Measurements from ENCODE around the gene OTUD7B. TPM values are rescaled to one million over a fixed set of nuclear protein-coding genes. Genes with fewer than 3 reads are reported as not detected.

Gene OTUD7B
- total and polyA plus RNA-seq, 10 of the 15 experiments (the other 5 are each of a cell fraction or from before 2014, with no cell fraction given) = 1.7 to 24.9 (median 6.6) TPM

GRCh38 chr1:149915429-149916192 is 94.9 kb downstream of the OTUD7B start:
- in situ Hi-C loops (cut with MboI) = no loop called here
- H3K9me3 ChIP-seq (replicated peaks; ENCODE audit: control insufficient read depth, insufficient read depth, low read length) = no peaks in the 10 kb centered on the region
- ChIA-PET RAD21 (ENCODE audit: unreplicated experiment) (no interaction called here), CTCF (interaction anchor here (1.0 kb wide), 1 partner anchor 14 kb away, joined by 3 read pairs; no protein-coding TSS in a partner anchor), POLR2A (interaction anchor here (0.6 to 1.2 kb wide), 2 partner anchors 13 to 23 kb away, joined by 3 to 4 read pairs; no protein-coding TSS in a partner anchor), SMC1A (ENCODE audit: uncharacterized antibody, unreplicated experiment) (no interaction called here)
- H3K36me3 ChIP-seq (ENCODE audit: control insufficient read depth in 2 of 2, insufficient read depth in 2 of 2, low read length in 1 of 2) = no peaks in the 10 kb centered on the region
- ATAC-seq = no peak
- no peaks in the 10 kb centered on the region for H3K79me2 ChIP-seq (ENCODE audit: control insufficient read depth, insufficient read depth, low read length)
- no peak overlapping the region for H3K4me3 ChIP-seq
- no peak overlapping the region for H3K4me2 ChIP-seq (ENCODE audit: control insufficient read depth, insufficient read depth)
- no TSS peak for BruUV-seq (replicated peaks)
- no peak overlapping the region for H3K27ac ChIP-seq (ENCODE audit: control insufficient read depth, insufficient read depth)
- no peak for DNase-seq (ENCODE audit: low read depth, low spot score)
- WGBS (ENCODE audit: insufficient coverage, insufficient replicate concordance, low lambda C conversion rate, missing lambda C conversion rate) = 85% methylated on average over 11 of the region's 11 CpGs
- H3K4me1 ChIP-seq (ENCODE audit: control insufficient read depth, insufficient read depth, low read length) = peaks cover 10% of the 10 kb centered on the region; the same call in 1 of the 2 replicates
- intact Hi-C loops (cut with micrococcal nuclease; ENCODE audit: unreplicated experiment) = no loop called here
- no peak overlapping the region for H2AFZ ChIP-seq (ENCODE audit: control insufficient read depth, low read depth, low read length)
- no peak overlapping the region for H3K9ac ChIP-seq (ENCODE audit: control insufficient read depth, insufficient read depth, low read length)
- no peak for FAIRE-seq
- 0 out of 2 replicates have a peak, but pooled peaks have one; percentile 20 for TF ChIP-seq NR2F1 (conservative IDR thresholded peaks at IDR 0.05)
- no peak for TF ChIP-seq CTCF (IDR thresholded peaks at IDR 0.05 in 2 of 3, conservative IDR thresholded peaks at IDR 0.05 in 1 of 3; ENCODE audit: control insufficient read depth in 2 of 3, extremely low read depth in 1 of 3, insufficient read depth in 1 of 3, low read depth in 3 of 3, low read length in 3 of 3)
- H3K27me3 ChIP-seq (replicated peaks in 1 of 2; ENCODE audit: control insufficient read depth in 2 of 2, insufficient read depth in 2 of 2, low read length in 1 of 2) = peaks cover 0 to 3% of the 10 kb centered on the region in 2 experiments; a peak in 2 of 4 replicates
- H4K20me1 ChIP-seq (ENCODE audit: control insufficient read depth, insufficient read depth) = no peaks in the 10 kb centered on the region

GRCh38 chr1:149914545-149914944 is 96.0 kb downstream of the OTUD7B start:
- Histone ChIP-seq H3K79me2 (ENCODE audit: control insufficient read depth, insufficient read depth, low read length) (no peaks in the 10 kb centered on the region), H2AFZ (ENCODE audit: control insufficient read depth, low read depth, low read length) (no peak overlapping the region), H3K9me3 (replicated peaks; ENCODE audit: control insufficient read depth, insufficient read depth, low read length) (no peaks in the 10 kb centered on the region), H3K36me3 (ENCODE audit: control insufficient read depth in 2 of 2, insufficient read depth in 2 of 2, low read length in 1 of 2) (no peaks in the 10 kb centered on the region), H4K20me1 (ENCODE audit: control insufficient read depth, insufficient read depth) (no peaks in the 10 kb centered on the region), H3K4me2 (ENCODE audit: control insufficient read depth, insufficient read depth) (no peak overlapping the region), H3K4me1 (ENCODE audit: control insufficient read depth, insufficient read depth, low read length) (peaks cover 10% of the 10 kb centered on the region; the same call in 1 of the 2 replicates), H3K9ac (ENCODE audit: control insufficient read depth, insufficient read depth, low read length) (no peak overlapping the region), H3K27ac (ENCODE audit: control insufficient read depth, insufficient read depth) (no peak overlapping the region), H3K4me3 (no peak overlapping the region), H3K27me3 (replicated peaks in 1 of 2; ENCODE audit: control insufficient read depth in 2 of 2, insufficient read depth in 2 of 2, low read length in 1 of 2) (peaks cover 0 to 3% of the 10 kb centered on the region in 2 experiments; a peak in 2 of 4 replicates)
- WGBS (ENCODE audit: insufficient coverage, insufficient replicate concordance, low lambda C conversion rate, missing lambda C conversion rate) = 61% methylated on average over 1 of the region's 1 CpG
- ChIA-PET CTCF (interaction anchor here (1.0 kb wide), 1 partner anchor 13 kb away, joined by 3 read pairs; no protein-coding TSS in a partner anchor), SMC1A (ENCODE audit: uncharacterized antibody, unreplicated experiment) (interaction anchor here (0.9 kb wide), 1 partner anchor 251 kb away, joined by 3 read pairs; no protein-coding TSS in a partner anchor), POLR2A (interaction anchor here (1.2 kb wide), 1 partner anchor 14 kb away, joined by 3 read pairs; no protein-coding TSS in a partner anchor), RAD21 (ENCODE audit: unreplicated experiment) (no interaction called here)
- no TSS peak for BruUV-seq (replicated peaks)
- no peak for ATAC-seq
- DNase-seq (ENCODE audit: low read depth, low spot score) = no peak
- in situ Hi-C loops (cut with MboI) = no loop called here
- no peak for FAIRE-seq
- intact Hi-C loops (cut with micrococcal nuclease; ENCODE audit: unreplicated experiment) = no loop called here
- TF ChIP-seq FOXK2 (IDR thresholded peaks at IDR 0.05) (no peak), BRCA1 (IDR thresholded peaks at IDR 0.05; ENCODE audit: low read depth, low read length) (no peak), NRF1 (conservative IDR thresholded peaks at IDR 0.05; ENCODE audit: low read depth, low read length) (no peak), POLR2A (IDR thresholded peaks at IDR 0.05; ENCODE audit: low read depth, low read length) (no peak), RB1 (IDR thresholded peaks at IDR 0.05; ENCODE audit: borderline replicate concordance) (no peak), IRF3 (IDR thresholded peaks at IDR 0.05) (no peak), MTA2 (IDR thresholded peaks at IDR 0.05; ENCODE audit: low read depth) (no peak), MEF2A (IDR thresholded peaks at IDR 0.05; ENCODE audit: insufficient read depth, low read depth, low read length) (no peak)
